Activated CD8-positive, alpha-beta memory T cell treated with anti-CD3 and anti-CD28 coated beads for 24 hours (primary cell): ENCODE measurements around the gene TBX1.

ENCODE experiments used
- DNase-seq: peaks from one replicate; pipeline ENCODE4 v3.0.0-alpha.2; 2020

The TBX1 gene

GRCh38 chr22:19760058-19760950 is at the start of gene TBX1:
TSS of gene TBX1 (plus strand) at chr22:19760778. CDS start at chr22:19760844, 66 bp downstream.
- DNase-seq: no peak

GRCh38 chr22:19713245-19713644 is 47.3 kb upstream of the TBX1 start:
- DNase-seq: no peak

GRCh38 chr22:19713650-19714311 is 46.8 kb upstream of the TBX1 start:
- DNase-seq: no peak

GRCh38 chr22:19714312-19715187 is 46.0 kb upstream of the TBX1 start, which contains the start of gene SEPTIN5:
TSS of gene SEPTIN5 (plus strand) at chr22:19714503. CDS start at chr22:19714589, 86 bp downstream.
- no peak for DNase-seq

- no peak for DNase-seq
These were observed 45.2 kb upstream of the TBX1 start for GRCh38 chr22:19715188-19715930.

- DNase-seq: no peak
These were observed 44.3 kb upstream of the TBX1 start for GRCh38 chr22:19716041-19716828.

GRCh38 chr22:19716829-19717105 is 43.8 kb upstream of the TBX1 start:
- DNase-seq: no peak

GRCh38 chr22:19717181-19717580 is 43.4 kb upstream of the TBX1 start:
- DNase-seq: no peak

GRCh38 chr22:19717691-19718455 is 42.7 kb upstream of the TBX1 start:
- DNase-seq: peak; percentile 92

- no peak for DNase-seq
These were observed 42.0 kb upstream of the TBX1 start for GRCh38 chr22:19718456-19719049.

GRCh38 chr22:19719050-19719482 is 41.5 kb upstream of the TBX1 start:
- no peak for DNase-seq

GRCh38 chr22:19719488-19720021 is 41.0 kb upstream of the TBX1 start:
- no peak for DNase-seq

- no peak for DNase-seq
These were observed 40.3 kb upstream of the TBX1 start for GRCh38 chr22:19720150-19720827.

- DNase-seq: no peak
These were observed 39.6 kb upstream of the TBX1 start for GRCh38 chr22:19720999-19721329.

GRCh38 chr22:19721330-19722177 is 39.0 kb upstream of the TBX1 start:
- DNase-seq: no peak

GRCh38 chr22:19722178-19722981 is 38.2 kb upstream of the TBX1 start:
- no peak for DNase-seq

- no peak for DNase-seq
These were observed 37.7 kb upstream of the TBX1 start for GRCh38 chr22:19722982-19723231.
